H9 (cell line): ENCODE results near the gene PRPH2. TPM values are rescaled to one million over a fixed set of nuclear protein-coding genes. Genes with fewer than 3 reads are reported as not detected.

Experiments used
- DNase-seq: peaks from one replicate; pipeline ENCODE4 v3.0.0-alpha.2; 2017
- H2AFZ ChIP-seq: one replicate; pipeline ENCODE4 v1.6.1; 2013; ENCODE audit warnings: mild to moderate bottlenecking, low read length, control low read depth, moderate library complexity
- H2AK5ac ChIP-seq: 2 replicates; pipeline ENCODE4 v1.6.1; 2013; ENCODE audit warnings: low read length, control low read depth, mixed read lengths; ENCODE audit not compliant: insufficient read length
- H2BK120ac ChIP-seq: one replicate; pipeline ENCODE4 v1.6.1; 2013; ENCODE audit warnings: low read depth, mild to moderate bottlenecking, low read length, control low read depth, inconsistent platforms; ENCODE audit not compliant: poor library complexity, severe bottlenecking
- H2BK12ac ChIP-seq: 2 replicates; pipeline ENCODE4 v1.6.1; 2013; ENCODE audit warnings: low read length, control low read depth, mixed read lengths, low read depth; ENCODE audit not compliant: insufficient read length
- H2BK15ac ChIP-seq: 2 replicates; pipeline ENCODE4 v1.6.1; 2013; ENCODE audit warnings: low read depth, low read length, control low read depth
- H2BK20ac ChIP-seq: one replicate; pipeline ENCODE4 v1.6.1; 2013; ENCODE audit warnings: low read depth, mild to moderate bottlenecking, low read length, control low read depth, inconsistent platforms; ENCODE audit not compliant: poor library complexity, severe bottlenecking
- H2BK5ac ChIP-seq: 2 replicates; pipeline ENCODE4 v1.6.1; 2013; ENCODE audit warnings: low read length, control low read depth, mixed read lengths; ENCODE audit not compliant: insufficient read length
- H3K14ac ChIP-seq: 2 replicates; pipeline ENCODE4 v1.6.1; 2013; ENCODE audit warnings: low read length, control low read depth; ENCODE audit not compliant: insufficient read depth
- H3K18ac ChIP-seq: 2 replicates; pipeline ENCODE4 v1.6.1; 2013; ENCODE audit warnings: low read depth, mild to moderate bottlenecking, mixed read lengths, low read length, control low read depth; ENCODE audit not compliant: insufficient read length
- H3K23ac ChIP-seq: 2 replicates; pipeline ENCODE4 v1.6.1; 2013; ENCODE audit warnings: low read length, control low read depth, mixed read lengths, low read depth; ENCODE audit not compliant: insufficient read length
- H3K23me2 ChIP-seq: 2 replicates; pipeline ENCODE4 v1.6.1; 2013; ENCODE audit warnings: low read depth, mild to moderate bottlenecking, mixed read lengths, low read length, control low read depth; ENCODE audit not compliant: insufficient read length, poor library complexity, severe bottlenecking
- H3K27ac ChIP-seq: 2 replicates; pipeline ENCODE4 v1.5.1; 2013; ENCODE audit warnings: low read length, control low read depth, mixed read lengths, low read depth; ENCODE audit not compliant: insufficient read length
- H3K27me3 ChIP-seq: 2 replicates; pipeline ENCODE4 v1.6.1; 2013; ENCODE audit warnings: low read length, control low read depth, inconsistent platforms; ENCODE audit not compliant: insufficient read depth
- H3K4ac ChIP-seq: 2 replicates; pipeline ENCODE4 v1.6.1; 2013; ENCODE audit warnings: low read depth, mild to moderate bottlenecking, control low read depth, inconsistent platforms, low read length, moderate library complexity
- H3K4me1 ChIP-seq: 2 replicates; pipeline ENCODE4 v1.6.1; 2013; ENCODE audit warnings: low read length, control low read depth, inconsistent platforms; ENCODE audit not compliant: insufficient read depth
- H3K4me2 ChIP-seq: 2 replicates; pipeline ENCODE4 v1.6.1; 2013; ENCODE audit warnings: low read length, control low read depth, mixed read lengths; ENCODE audit not compliant: insufficient read length, insufficient read depth
- H3K56ac ChIP-seq: 2 replicates; pipeline ENCODE4 v1.6.1; 2013; ENCODE audit warnings: low read depth, mild to moderate bottlenecking, mixed read lengths, low read length, control low read depth; ENCODE audit not compliant: insufficient read length
- H3K79me1 ChIP-seq: 2 replicates; pipeline ENCODE4 v1.6.1; 2013; ENCODE audit warnings: low read depth, mild to moderate bottlenecking, moderate library complexity, low read length, control low read depth, inconsistent platforms; ENCODE audit not compliant: insufficient read depth, poor library complexity, severe bottlenecking
- H3K79me2 ChIP-seq: 2 replicates; pipeline ENCODE4 v1.6.1; 2013; ENCODE audit warnings: low read length, control low read depth, inconsistent platforms; ENCODE audit not compliant: insufficient read depth
- H3K9ac ChIP-seq: 2 replicates; pipeline ENCODE4 v1.6.1; 2013; ENCODE audit warnings: low read length, control low read depth, mixed read lengths; ENCODE audit not compliant: insufficient read length; ENCODE audit errors: extremely low read depth
- H3K9me3 ChIP-seq: one replicate; pipeline ENCODE4 v1.6.1; 2013; ENCODE audit warnings: low read depth, low read length, inconsistent platforms; ENCODE audit not compliant: control insufficient read depth
- H3T11ph ChIP-seq: one replicate; pipeline ENCODE4 v1.6.1; 2013; ENCODE audit warnings: mild to moderate bottlenecking, low read length, control low read depth, inconsistent platforms
- H4K20me1 ChIP-seq: one replicate; pipeline ENCODE4 v1.6.1; 2013; ENCODE audit not compliant: control insufficient read depth, insufficient read length, insufficient read depth
- H4K5ac ChIP-seq: 2 replicates; pipeline ENCODE4 v1.6.1; 2013; ENCODE audit warnings: low read depth, mild to moderate bottlenecking, mixed read lengths, low read length, control low read depth; ENCODE audit not compliant: insufficient read length
- H4K8ac ChIP-seq: replicated peaks from 2 replicates; pipeline ENCODE4 v1.6.1; 2013; ENCODE audit warnings: low read length, control low read depth, mixed read lengths, low read depth; ENCODE audit not compliant: insufficient read length
- H4K91ac ChIP-seq: 2 replicates; pipeline ENCODE4 v1.6.1; 2013; ENCODE audit warnings: low read depth, mild to moderate bottlenecking, moderate library complexity, mixed read lengths, low read length, control low read depth; ENCODE audit not compliant: insufficient read length
- H3K27ac Mint-ChIP-seq, 3 experiments: 2 replicates in 2 of 3; 3 replicates in 1 of 3; pipeline ENCODE4 v1.8.0; 2020 to 2021; ENCODE audit warnings: mixed read lengths in 3 of 3, mild to moderate bottlenecking in 1 of 3, moderate library complexity in 1 of 3
- H3K27me3 Mint-ChIP-seq: 2 replicates; pipeline ENCODE4 v1.8.0; 2021; ENCODE audit warnings: low read depth, mild to moderate bottlenecking, moderate library complexity, mixed read lengths
- H3K36me3 Mint-ChIP-seq, 3 experiments: 2 replicates in 2 of 3; 3 replicates in 1 of 3; pipeline ENCODE4 v1.8.0; 2020 to 2021; ENCODE audit warnings: low read depth in 3 of 3, mixed read lengths in 3 of 3; ENCODE audit not compliant: insufficient read depth in 1 of 3
- H3K4me1 Mint-ChIP-seq, 2 experiments: 2 replicates each; pipeline ENCODE4 v1.8.0; 2020; ENCODE audit warnings: mixed read lengths in 2 of 2
- H3K4me3 Mint-ChIP-seq, 2 experiments: 2 replicates in 1 of 2; 3 replicates in 1 of 2; pipeline ENCODE4 v1.8.0; 2020 to 2021; ENCODE audit warnings: mild to moderate bottlenecking in 2 of 2, mixed read lengths in 2 of 2, moderate library complexity in 1 of 2
- H3K9me3 Mint-ChIP-seq, 2 experiments: 2 replicates in 1 of 2; 3 replicates in 1 of 2; pipeline ENCODE4 v1.8.0; 2020; ENCODE audit warnings: mild to moderate bottlenecking in 2 of 2, mixed read lengths in 2 of 2, moderate library complexity in 1 of 2
- WGBS: extraction: QIAGEN DNeasy Blood & Tissue Kit; methylation state at CpG from one replicate; pipeline ENCODE4 v1.1.7; 2013; ENCODE audit warnings: missing lambda C conversion rate, low lambda C conversion rate, mixed read lengths; ENCODE audit not compliant: insufficient read length; ENCODE audit errors: extremely low coverage; 5-methylcytosine and 5-hydroxymethylcytosine counted together
- total RNA-seq: library from RNA; stranded (reverse); gene quantifications from 2 replicates; pipeline ENCODE4 v1.2.1, GENCODE V29; 2021
- TF ChIP-seq, protein P1 (sequence below): fragments of 200-600 bp; sonication (generic); conservative IDR thresholded peaks from 3 replicates; pipeline ENCODE4 v1.8.0; 2021; ENCODE audit warnings: antibody characterized with exemption, mild to moderate bottlenecking

The PRPH2 gene
- total RNA-seq, 1 experiment from 2014 or later, result 0.31 TPM

DNA sequence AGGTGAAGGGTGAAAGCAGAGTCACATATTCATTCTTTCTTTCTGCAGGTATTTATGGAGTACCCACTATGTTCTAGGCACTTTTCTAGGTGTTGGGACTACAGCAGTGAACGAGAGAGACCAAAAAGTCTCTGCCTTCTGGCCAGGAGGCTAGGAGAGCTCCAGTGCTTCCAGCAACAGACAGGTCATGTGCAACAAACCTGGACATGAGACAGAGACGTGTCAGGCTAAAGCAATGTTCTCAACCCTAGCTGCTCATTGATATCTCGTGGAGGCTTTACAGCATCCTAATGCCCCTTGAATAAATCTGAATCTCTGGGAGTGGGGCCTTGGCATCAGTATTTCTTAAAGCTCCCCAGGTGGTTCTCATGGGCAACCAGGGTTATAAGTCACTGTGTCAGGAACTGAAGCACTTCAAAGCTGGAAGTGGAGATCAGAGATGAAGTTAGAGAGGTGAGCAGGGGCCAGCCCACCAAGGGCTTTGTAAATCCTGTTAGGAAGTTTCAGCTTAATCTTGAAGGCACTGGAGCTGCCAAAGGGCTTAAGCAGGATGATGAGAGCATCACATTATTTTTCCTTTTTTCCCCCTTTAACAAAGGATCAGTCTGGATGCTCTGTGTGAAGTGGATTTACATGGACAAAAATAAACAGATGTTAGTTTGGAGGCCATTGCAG, 36.5 kb upstream of the PRPH2 start:
- H2BK120ac ChIP-seq, result no peak overlapping the region
- no peaks in the 10 kb centered on the region for H4K20me1 ChIP-seq
- no peak overlapping the region for H2BK15ac ChIP-seq
- no peak overlapping the region for H4K91ac ChIP-seq
- no peak overlapping the region for H3K14ac ChIP-seq
- no peak overlapping the region for H3T11ph ChIP-seq
- no CpG with 5 or more reads among the region's 3 CpGs for whole genome bisulfite sequencing
- no peak overlapping the region for H3K23ac ChIP-seq
- H4K8ac ChIP-seq, result no peak overlapping the region
- Mint-ChIP-seq H3K36me3 (peaks cover 0 to 22% (median 9%) of the 10 kb centered on the region in 3 experiments; a peak in 4 of 7 replicates), H3K4me1 (peaks cover 55 to 63% of the 10 kb centered on the region in 2 experiments), H3K27ac (no peak overlapping the region), H3K27me3 (0 out of 2 replicates have a peak, but pooled peaks cover 2% of the 10 kb centered on the region), H3K9me3 (no peaks in the 10 kb centered on the region), H3K4me3 (no peak overlapping the region)
- H3K4ac ChIP-seq, result no peak overlapping the region
- no peak overlapping the region for H3K56ac ChIP-seq
- no peaks in the 10 kb centered on the region for H3K79me1 ChIP-seq
- H3K27ac ChIP-seq, result no peak overlapping the region
- no peak overlapping the region for H2AFZ ChIP-seq
- no peak overlapping the region for H4K5ac ChIP-seq
- no peak overlapping the region for H2BK20ac ChIP-seq
- H2BK5ac ChIP-seq, result no peak overlapping the region
- DNase-seq, result no peak
- H3K79me2 ChIP-seq, result no peaks in the 10 kb centered on the region
- H3K4me1 ChIP-seq, result peaks cover 9% of the 10 kb centered on the region; the same call in 1 of the 2 replicates
- no peak overlapping the region for H2AK5ac ChIP-seq
- H3K18ac ChIP-seq, result no peak overlapping the region
- TF ChIP-seq, protein P1, sequence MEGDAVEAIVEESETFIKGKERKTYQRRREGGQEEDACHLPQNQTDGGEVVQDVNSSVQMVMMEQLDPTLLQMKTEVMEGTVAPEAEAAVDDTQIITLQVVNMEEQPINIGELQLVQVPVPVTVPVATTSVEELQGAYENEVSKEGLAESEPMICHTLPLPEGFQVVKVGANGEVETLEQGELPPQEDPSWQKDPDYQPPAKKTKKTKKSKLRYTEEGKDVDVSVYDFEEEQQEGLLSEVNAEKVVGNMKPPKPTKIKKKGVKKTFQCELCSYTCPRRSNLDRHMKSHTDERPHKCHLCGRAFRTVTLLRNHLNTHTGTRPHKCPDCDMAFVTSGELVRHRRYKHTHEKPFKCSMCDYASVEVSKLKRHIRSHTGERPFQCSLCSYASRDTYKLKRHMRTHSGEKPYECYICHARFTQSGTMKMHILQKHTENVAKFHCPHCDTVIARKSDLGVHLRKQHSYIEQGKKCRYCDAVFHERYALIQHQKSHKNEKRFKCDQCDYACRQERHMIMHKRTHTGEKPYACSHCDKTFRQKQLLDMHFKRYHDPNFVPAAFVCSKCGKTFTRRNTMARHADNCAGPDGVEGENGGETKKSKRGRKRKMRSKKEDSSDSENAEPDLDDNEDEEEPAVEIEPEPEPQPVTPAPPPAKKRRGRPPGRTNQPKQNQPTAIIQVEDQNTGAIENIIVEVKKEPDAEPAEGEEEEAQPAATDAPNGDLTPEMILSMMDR, result no peak
- no peak overlapping the region for H2BK12ac ChIP-seq
- no peak overlapping the region for H3K9ac ChIP-seq
- H3K9me3 ChIP-seq, result no peaks in the 10 kb centered on the region
- H3K4me2 ChIP-seq, result no peak overlapping the region
- H3K23me2 ChIP-seq, result no peaks in the 10 kb centered on the region
- H3K27me3 ChIP-seq, result no peaks in the 10 kb centered on the region
